ENCODE measurements around the gene DNAL4. TPM values are rescaled to one million over a fixed set of nuclear protein-coding genes. Genes with fewer than 3 reads are reported as not detected.

DNAL4 gene
- polyA plus RNA-seq, 1 donor: 16.8 TPM

- H3K27me3 ChIP-seq (ENCODE audit: control insufficient read depth, insufficient read depth, low read length): no peaks in the 10 kb centered on the region
- H3K9me3 ChIP-seq (ENCODE audit: control insufficient read depth, low read depth, low read length): no peaks in the 10 kb centered on the region
- H3K4me1 ChIP-seq (ENCODE audit: control insufficient read depth, insufficient read depth, low read length): no peaks in the 10 kb centered on the region
- H3K27ac ChIP-seq (ENCODE audit: low read length): no peak overlapping the region
- no peak for DNase-seq
- H3K36me3 ChIP-seq (ENCODE audit: control insufficient read depth, insufficient read depth, low read length): no peaks in the 10 kb centered on the region
- no CpG with 5 or more reads among the region's 11 CpGs for WGBS (ENCODE audit: insufficient coverage, low lambda C conversion rate)
- no peak overlapping the region for H3K4me3 ChIP-seq (ENCODE audit: low read length)
Observed at GRCh38 chr22:38828191-38828590, 34.2 kb upstream of the DNAL4 start.

GRCh38 chr22:38827510-38827909 is 33.6 kb upstream of the DNAL4 start:
- H3K4me1 ChIP-seq (ENCODE audit: control insufficient read depth, insufficient read depth, low read length): no peaks in the 10 kb centered on the region
- H3K27me3 ChIP-seq (ENCODE audit: control insufficient read depth, insufficient read depth, low read length): no peaks in the 10 kb centered on the region
- H3K36me3 ChIP-seq (ENCODE audit: control insufficient read depth, insufficient read depth, low read length): no peaks in the 10 kb centered on the region
- DNase-seq: no peak
- H3K9me3 ChIP-seq (ENCODE audit: control insufficient read depth, low read depth, low read length): no peaks in the 10 kb centered on the region
- no peak overlapping the region for H3K4me3 ChIP-seq (ENCODE audit: low read length)
- H3K27ac ChIP-seq (ENCODE audit: low read length): no peak overlapping the region

GRCh38 chr22:38826801-38827200 is 32.9 kb upstream of the DNAL4 start:
- Histone ChIP-seq H3K27me3 (ENCODE audit: control insufficient read depth, insufficient read depth, low read length) (no peaks in the 10 kb centered on the region), H3K4me3 (ENCODE audit: low read length) (no peak overlapping the region), H3K27ac (ENCODE audit: low read length) (no peak overlapping the region), H3K36me3 (ENCODE audit: control insufficient read depth, insufficient read depth, low read length) (no peaks in the 10 kb centered on the region), H3K9me3 (ENCODE audit: control insufficient read depth, low read depth, low read length) (no peaks in the 10 kb centered on the region), H3K4me1 (ENCODE audit: control insufficient read depth, insufficient read depth, low read length) (no peaks in the 10 kb centered on the region)
- DNase-seq: no peak
- 100% methylated on average over 1 of the region's 5 CpGs for WGBS (ENCODE audit: insufficient coverage, low lambda C conversion rate)

GRCh38 chr22:38826386-38826785 is 32.4 kb upstream of the DNAL4 start:
- no peak for DNase-seq
- no peaks in the 10 kb centered on the region for H3K9me3 ChIP-seq (ENCODE audit: control insufficient read depth, low read depth, low read length)
- no peaks in the 10 kb centered on the region for H3K36me3 ChIP-seq (ENCODE audit: control insufficient read depth, insufficient read depth, low read length)
- H3K4me3 ChIP-seq (ENCODE audit: low read length): no peak overlapping the region
- H3K4me1 ChIP-seq (ENCODE audit: control insufficient read depth, insufficient read depth, low read length): no peaks in the 10 kb centered on the region
- no peak overlapping the region for H3K27ac ChIP-seq (ENCODE audit: low read length)
- WGBS (ENCODE audit: insufficient coverage, low lambda C conversion rate): no CpG with 5 or more reads among the region's 16 CpGs
- H3K27me3 ChIP-seq (ENCODE audit: control insufficient read depth, insufficient read depth, low read length): no peaks in the 10 kb centered on the region

- WGBS (ENCODE audit: insufficient coverage, low lambda C conversion rate): no CpG with 5 or more reads among the region's 4 CpGs
- DNase-seq: peak; percentile 40 to 55
- H3K27ac ChIP-seq (ENCODE audit: low read length): no peak overlapping the region
Observed at GRCh38 chr22:38824585-38824984, 30.6 kb upstream of the DNAL4 start.

GRCh38 chr22:38823637-38824036 is 29.7 kb upstream of the DNAL4 start:
- Histone ChIP-seq H3K27ac (ENCODE audit: low read length) (no peak overlapping the region), H3K36me3 (ENCODE audit: control insufficient read depth, insufficient read depth, low read length) (no peaks in the 10 kb centered on the region), H3K27me3 (ENCODE audit: control insufficient read depth, insufficient read depth, low read length) (no peaks in the 10 kb centered on the region), H3K9me3 (ENCODE audit: control insufficient read depth, low read depth, low read length) (no peaks in the 10 kb centered on the region), H3K4me1 (ENCODE audit: control insufficient read depth, insufficient read depth, low read length) (no peaks in the 10 kb centered on the region), H3K4me3 (ENCODE audit: low read length) (no peak overlapping the region)
- DNase-seq: no peak
- no CpG with 5 or more reads among the region's 2 CpGs for WGBS (ENCODE audit: insufficient coverage, low lambda C conversion rate)

More at GRCh38 chr22:38824585-38824984, 30.6 kb upstream of the DNAL4 start:
- Histone ChIP-seq H3K4me3 (ENCODE audit: low read length) (no peak overlapping the region), H3K4me1 (ENCODE audit: control insufficient read depth, insufficient read depth, low read length) (no peaks in the 10 kb centered on the region), H3K9me3 (ENCODE audit: control insufficient read depth, low read depth, low read length) (no peaks in the 10 kb centered on the region), H3K27me3 (ENCODE audit: control insufficient read depth, insufficient read depth, low read length) (no peaks in the 10 kb centered on the region), H3K36me3 (ENCODE audit: control insufficient read depth, insufficient read depth, low read length) (no peaks in the 10 kb centered on the region)

- Histone ChIP-seq H3K4me3 (ENCODE audit: low read length) (no peak overlapping the region), H3K36me3 (ENCODE audit: control insufficient read depth, insufficient read depth, low read length) (no peaks in the 10 kb centered on the region), H3K4me1 (ENCODE audit: control insufficient read depth, insufficient read depth, low read length) (no peaks in the 10 kb centered on the region), H3K27ac (ENCODE audit: low read length) (no peak overlapping the region), H3K9me3 (ENCODE audit: control insufficient read depth, low read depth, low read length) (no peaks in the 10 kb centered on the region), H3K27me3 (ENCODE audit: control insufficient read depth, insufficient read depth, low read length) (no peaks in the 10 kb centered on the region)
- no peak for DNase-seq
- no CpG with 5 or more reads among the region's 4 CpGs for WGBS (ENCODE audit: insufficient coverage, low lambda C conversion rate)
Observed at GRCh38 chr22:38823076-38823475, 29.1 kb upstream of the DNAL4 start.

GRCh38 chr22:38820020-38820419 is 26.1 kb upstream of the DNAL4 start:
- whole genome bisulfite sequencing (ENCODE audit: insufficient coverage, low lambda C conversion rate): no CpG with 5 or more reads among the region's 8 CpGs
- Histone ChIP-seq H3K36me3 (ENCODE audit: control insufficient read depth, insufficient read depth, low read length) (no peaks in the 10 kb centered on the region), H3K9me3 (ENCODE audit: control insufficient read depth, low read depth, low read length) (no peaks in the 10 kb centered on the region), H3K4me3 (ENCODE audit: low read length) (no peak overlapping the region), H3K27me3 (ENCODE audit: control insufficient read depth, insufficient read depth, low read length) (no peaks in the 10 kb centered on the region), H3K4me1 (ENCODE audit: control insufficient read depth, insufficient read depth, low read length) (no peaks in the 10 kb centered on the region), H3K27ac (ENCODE audit: low read length) (no peak overlapping the region)
- DNase-seq: no peak

- H3K4me3 ChIP-seq (ENCODE audit: low read length): no peak overlapping the region
- no peak for DNase-seq
- no peaks in the 10 kb centered on the region for H3K4me1 ChIP-seq (ENCODE audit: control insufficient read depth, insufficient read depth, low read length)
- no peaks in the 10 kb centered on the region for H3K36me3 ChIP-seq (ENCODE audit: control insufficient read depth, insufficient read depth, low read length)
- no CpG with 5 or more reads among the region's 10 CpGs for WGBS (ENCODE audit: insufficient coverage, low lambda C conversion rate)
- H3K27ac ChIP-seq (ENCODE audit: low read length): no peak overlapping the region
- H3K9me3 ChIP-seq (ENCODE audit: control insufficient read depth, low read depth, low read length): no peaks in the 10 kb centered on the region
- no peaks in the 10 kb centered on the region for H3K27me3 ChIP-seq (ENCODE audit: control insufficient read depth, insufficient read depth, low read length)
Observed at GRCh38 chr22:38819387-38819940, 25.5 kb upstream of the DNAL4 start.

GRCh38 chr22:38817196-38817595 is 23.3 kb upstream of the DNAL4 start:
- 92% methylated on average over 5 of the region's 6 CpGs for WGBS (ENCODE audit: insufficient coverage, low lambda C conversion rate)
- Histone ChIP-seq H3K36me3 (ENCODE audit: control insufficient read depth, insufficient read depth, low read length) (no peaks in the 10 kb centered on the region), H3K9me3 (ENCODE audit: control insufficient read depth, low read depth, low read length) (no peaks in the 10 kb centered on the region), H3K4me1 (ENCODE audit: control insufficient read depth, insufficient read depth, low read length) (no peaks in the 10 kb centered on the region), H3K27ac (ENCODE audit: low read length) (no peak overlapping the region), H3K4me3 (ENCODE audit: low read length) (no peak overlapping the region), H3K27me3 (ENCODE audit: control insufficient read depth, insufficient read depth, low read length) (no peaks in the 10 kb centered on the region)
- DNase-seq: no peak

GRCh38 chr22:38815842-38816241 is 21.9 kb upstream of the DNAL4 start:
- no peak for DNase-seq
- Histone ChIP-seq H3K27ac (ENCODE audit: low read length) (no peak overlapping the region), H3K9me3 (ENCODE audit: control insufficient read depth, low read depth, low read length) (peaks cover 5% of the 10 kb centered on the region), H3K36me3 (ENCODE audit: control insufficient read depth, insufficient read depth, low read length) (no peaks in the 10 kb centered on the region), H3K4me3 (ENCODE audit: low read length) (no peak overlapping the region), H3K4me1 (ENCODE audit: control insufficient read depth, insufficient read depth, low read length) (no peaks in the 10 kb centered on the region), H3K27me3 (ENCODE audit: control insufficient read depth, insufficient read depth, low read length) (no peaks in the 10 kb centered on the region)
- no CpG with 5 or more reads among the region's 1 CpG for WGBS (ENCODE audit: insufficient coverage, low lambda C conversion rate)
